Prostate gland (tissue), 2 donors: ENCODE data around the gene BRD3OS.

ENCODE experiments used
- POLR2AphosphoS5 ChIP-seq: sonication (generic); formaldehyde crosslinking; IDR thresholded peaks from one replicate; pipeline ENCODE4 v1.6.1; 2017; ENCODE audit warnings: antibody characterized with exemption
- TF ChIP-seq, protein P1 (sequence below), 4 experiments: fragments of 200-600 bp in 2 of 4; fragments of 450-650 bp in 2 of 4; sonication (generic) in 2 of 4; IDR thresholded peaks; 1 replicate in 3 of 4; 2 replicates in 1 of 4; pipeline ENCODE4 v1.5.1; 2016 to 2019; ENCODE audit warnings: antibody characterized with exemption in 4 of 4, mild to moderate bottlenecking in 2 of 4, moderate library complexity in 2 of 4

DNA sequence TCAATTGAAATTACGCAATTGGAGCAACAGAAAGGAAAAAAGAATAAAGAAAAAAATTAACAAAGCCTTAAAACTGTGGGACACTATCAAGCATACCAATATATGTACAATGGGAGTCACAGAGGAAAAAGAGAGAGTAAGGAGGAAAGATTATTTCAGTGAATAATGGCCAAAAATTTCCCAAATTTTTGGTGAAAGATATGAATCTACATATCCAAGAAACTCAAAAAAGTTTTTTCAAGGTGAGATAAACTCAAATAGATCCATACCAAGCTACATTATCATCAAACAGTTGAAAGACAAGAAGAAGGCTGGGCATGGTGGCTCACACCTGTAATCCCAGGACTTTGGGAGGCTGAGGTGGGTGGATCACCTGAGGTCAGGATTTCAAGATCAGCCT lies 51.4 kb downstream of the BRD3OS start:
- TF ChIP-seq, protein P1, sequence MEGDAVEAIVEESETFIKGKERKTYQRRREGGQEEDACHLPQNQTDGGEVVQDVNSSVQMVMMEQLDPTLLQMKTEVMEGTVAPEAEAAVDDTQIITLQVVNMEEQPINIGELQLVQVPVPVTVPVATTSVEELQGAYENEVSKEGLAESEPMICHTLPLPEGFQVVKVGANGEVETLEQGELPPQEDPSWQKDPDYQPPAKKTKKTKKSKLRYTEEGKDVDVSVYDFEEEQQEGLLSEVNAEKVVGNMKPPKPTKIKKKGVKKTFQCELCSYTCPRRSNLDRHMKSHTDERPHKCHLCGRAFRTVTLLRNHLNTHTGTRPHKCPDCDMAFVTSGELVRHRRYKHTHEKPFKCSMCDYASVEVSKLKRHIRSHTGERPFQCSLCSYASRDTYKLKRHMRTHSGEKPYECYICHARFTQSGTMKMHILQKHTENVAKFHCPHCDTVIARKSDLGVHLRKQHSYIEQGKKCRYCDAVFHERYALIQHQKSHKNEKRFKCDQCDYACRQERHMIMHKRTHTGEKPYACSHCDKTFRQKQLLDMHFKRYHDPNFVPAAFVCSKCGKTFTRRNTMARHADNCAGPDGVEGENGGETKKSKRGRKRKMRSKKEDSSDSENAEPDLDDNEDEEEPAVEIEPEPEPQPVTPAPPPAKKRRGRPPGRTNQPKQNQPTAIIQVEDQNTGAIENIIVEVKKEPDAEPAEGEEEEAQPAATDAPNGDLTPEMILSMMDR (IDR thresholded peaks at IDR 0.05), result no peak
- no peak for TF ChIP-seq POLR2AphosphoS5
